GM23248 (cell line): Measurements from ENCODE around the gene SMIM28. TPM values are rescaled to one million over a fixed set of nuclear protein-coding genes. Genes with fewer than 3 reads are reported as not detected.
A peak's percentile ranks its signal among the peaks of the same experiment; 100 is the strongest.
"Not testable (repeated sequence)": the region's sequence is repeated elsewhere in the genome, so short reads cannot be mapped to it uniquely, and the experiment has no call there.

Experiments
- DNase-seq: peaks from one replicate; pipeline ENCODE4 v3.0.0-alpha.2; 2015
- H2AFZ ChIP-seq: fragments of 200-600 bp; sonication (generic); 2 replicates; pipeline ENCODE4 v1.6.1; 2016; ENCODE audit warnings: antibody characterized with exemption
- H3F3A ChIP-seq: fragments of 200-600 bp; sonication (generic); 2 replicates; pipeline ENCODE4 v1.6.1; 2016; ENCODE audit warnings: mild to moderate bottlenecking, antibody characterized with exemption, mixed run types; ENCODE audit not compliant: insufficient read depth
- H3K27ac ChIP-seq: fragments of 200-600 bp; sonication (generic); 2 replicates; pipeline ENCODE4 v1.5.1; 2016; ENCODE audit warnings: mild to moderate bottlenecking
- H3K27me3 ChIP-seq: fragments of 200-600 bp; sonication (generic); replicated peaks from 2 replicates; pipeline ENCODE4 v1.6.1; 2016; ENCODE audit warnings: mild to moderate bottlenecking; ENCODE audit not compliant: insufficient read depth
- H3K36me3 ChIP-seq: fragments of 200-600 bp; sonication (generic); 2 replicates; pipeline ENCODE4 v1.6.1; 2016; ENCODE audit warnings: low read depth, mild to moderate bottlenecking
- H3K4me1 ChIP-seq: fragments of 200-600 bp; sonication (generic); 2 replicates; pipeline ENCODE4 v1.6.1; 2016; ENCODE audit warnings: mild to moderate bottlenecking; ENCODE audit not compliant: insufficient read depth
- H3K4me2 ChIP-seq: fragments of 200-600 bp; sonication (generic); one replicate; pipeline ENCODE4 v1.6.1; 2016; ENCODE audit warnings: mild to moderate bottlenecking; ENCODE audit not compliant: unreplicated experiment
- H3K4me3 ChIP-seq: fragments of 200-600 bp; sonication (generic); 2 replicates; pipeline ENCODE4 v1.5.1; 2016; ENCODE audit warnings: mild to moderate bottlenecking
- H3K79me2 ChIP-seq: fragments of 200-600 bp; sonication (generic); 2 replicates; pipeline ENCODE4 v1.6.1; 2016; ENCODE audit warnings: mild to moderate bottlenecking; ENCODE audit not compliant: insufficient read depth
- H3K9ac ChIP-seq: fragments of 200-600 bp; sonication (generic); 2 replicates; pipeline ENCODE4 v1.6.1; 2016; ENCODE audit warnings: mild to moderate bottlenecking
- H3K9me2 ChIP-seq: fragments of 200-600 bp; sonication (generic); 2 replicates; pipeline ENCODE4 v1.6.1; 2016; ENCODE audit warnings: mixed run types, mild to moderate bottlenecking, moderate library complexity; ENCODE audit not compliant: insufficient read depth
- H3K9me3 ChIP-seq: fragments of 200-600 bp; sonication (generic); one replicate; pipeline ENCODE4 v1.6.1; 2017; ENCODE audit warnings: low read depth
- H4K20me1 ChIP-seq: fragments of 200-600 bp; sonication (generic); 2 replicates; pipeline ENCODE4 v1.6.0; 2016; ENCODE audit not compliant: insufficient read depth
- EZH2 ChIP-seq: fragments of 200-600 bp; sonication (generic); IDR thresholded peaks from 2 replicates; pipeline ENCODE4 v1.6.1; 2018; ENCODE audit warnings: antibody characterized with exemption, mild to moderate bottlenecking; ENCODE audit not compliant: insufficient read depth, poor library complexity, severe bottlenecking
- EZH2phosphoT487 ChIP-seq: fragments of 200-600 bp; sonication (generic); IDR thresholded peaks from 2 replicates; pipeline ENCODE4 v1.6.1; 2018; ENCODE audit warnings: antibody characterized with exemption, moderate library complexity, mild to moderate bottlenecking, low read depth; ENCODE audit not compliant: insufficient read depth
- WGBS, 2 experiments: methylation state at CpG; one replicate each; pipeline ENCODE4 v1.1.6; 2015 to 2017; ENCODE audit warnings: low lambda C conversion rate in 2 of 2, low coverage in 1 of 2; ENCODE audit errors: missing lambda C conversion rate in 2 of 2; 5-methylcytosine and 5-hydroxymethylcytosine counted together
- in situ Hi-C: fragments of 300-500 bp; cut with MboI; formaldehyde crosslinking; loops from 2 replicates; pipeline ENCODE4 v1.15.0; 2020
- polyA plus RNA-seq: library from polyadenylated mRNA; unstranded; fragments of >200 nt; fragmentation: Nextera tagmentation; extraction: Ambion mirVana; gene quantifications from 2 replicates; pipeline ENCODE4 v1.2.1, GENCODE V29; 2016
- total RNA-seq: library from RNA; depleted of rRNA; stranded (reverse); fragments of >200 nt; shearing (Covaris generic); gene quantifications from 2 replicates; pipeline ENCODE4 v1.2.3, GENCODE V29; 2014

SMIM28 gene
- total and polyA plus RNA-seq, 2 experiments from 2014 or later: not detected

- Histone ChIP-seq H3K27me3 (no peaks in the 10 kb centered on the region), H3K27ac (no peak overlapping the region), H3K79me2 (no peaks in the 10 kb centered on the region), H2AFZ (no peak overlapping the region), H3K9ac (no peak overlapping the region), H3K36me3 (no peaks in the 10 kb centered on the region), H3K9me2 (no peaks in the 10 kb centered on the region), H3K9me3 (no peaks in the 10 kb centered on the region), H3K4me2 (no peak overlapping the region), H3F3A (peaks cover 6% of the 10 kb centered on the region; the same call in 1 of the 2 replicates), H3K4me1 (peaks cover 10% of the 10 kb centered on the region; the same call in 1 of the 2 replicates), H3K4me3 (no peak overlapping the region), H4K20me1 (no peaks in the 10 kb centered on the region)
- no peak for DNase-seq
- TF ChIP-seq EZH2phosphoT487 (no peak), EZH2 (no peak)
- in situ Hi-C loops: no loop called here
- WGBS, 2 experiments: 24 to 29% methylated on average over 2 of the region's 2 CpGs
These were observed 29.8 kb upstream of the SMIM28 start for GRCh38 chr6:138347864-138348263.

- Histone ChIP-seq H3F3A (peaks cover 6% of the 10 kb centered on the region; the same call in 1 of the 2 replicates), H3K9ac (no peak overlapping the region), H3K4me1 (peaks cover 10% of the 10 kb centered on the region; the same call in 1 of the 2 replicates), H3K4me2 (no peak overlapping the region), H3K4me3 (no peak overlapping the region), H4K20me1 (no peaks in the 10 kb centered on the region), H3K79me2 (no peaks in the 10 kb centered on the region), H3K27ac (no peak overlapping the region), H3K27me3 (no peaks in the 10 kb centered on the region), H2AFZ (no peak overlapping the region), H3K9me3 (no peaks in the 10 kb centered on the region), H3K9me2 (no peaks in the 10 kb centered on the region), H3K36me3 (no peaks in the 10 kb centered on the region)
- WGBS, 2 experiments: 31 to 38% methylated on average over 3 of the region's 3 CpGs
- peak; percentile 24 for DNase-seq
- in situ Hi-C loops: no loop called here
- no peak for TF ChIP-seq EZH2phosphoT487
- TF ChIP-seq EZH2: no peak
These were observed 27.8 kb upstream of the SMIM28 start for GRCh38 chr6:138349891-138350290.

DNA sequence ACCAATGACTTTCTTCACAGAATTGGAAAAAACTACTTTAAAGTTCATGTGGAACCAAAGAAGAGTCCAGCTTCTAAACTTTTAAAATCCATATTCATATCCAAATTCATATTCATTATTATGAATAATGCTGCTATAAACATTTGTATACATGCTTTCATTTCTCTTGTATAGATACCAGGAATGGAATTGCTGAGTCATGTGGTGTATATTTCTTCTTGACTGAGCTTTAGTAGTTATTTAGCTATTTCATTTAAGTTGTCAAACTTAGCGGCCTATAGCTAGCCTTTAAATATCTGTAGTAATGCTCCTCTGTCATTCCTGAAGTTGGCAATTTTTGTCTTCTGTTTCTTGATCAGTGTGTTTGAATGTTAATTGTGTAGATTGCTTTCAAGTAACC is 19.8 kb upstream of the SMIM28 start:
- Histone ChIP-seq H3K9me2 (no peaks in the 10 kb centered on the region), H3K4me2 (no peak overlapping the region), H3F3A (no peaks in the 10 kb centered on the region), H3K9ac (no peak overlapping the region), H2AFZ (no peak overlapping the region), H3K4me3 (no peak overlapping the region), H3K27me3 (no peaks in the 10 kb centered on the region), H3K36me3 (no peaks in the 10 kb centered on the region), H3K9me3 (no peaks in the 10 kb centered on the region), H3K27ac (no peak overlapping the region), H4K20me1 (no peaks in the 10 kb centered on the region), H3K79me2 (no peaks in the 10 kb centered on the region), H3K4me1 (no peaks in the 10 kb centered on the region)
- 81 to 89% methylated on average over 1 of the region's 1 CpG for WGBS, 2 experiments
- in situ Hi-C loops: no loop called here
- no peak for DNase-seq
- TF ChIP-seq EZH2phosphoT487 (no peak), EZH2 (no peak)

GRCh38 chr6:138368684-138369083 is 9.0 kb upstream of the SMIM28 start:
- DNase-seq, H3K9me2 ChIP-seq, H3K4me1 ChIP-seq, in situ Hi-C loops, H3F3A ChIP-seq, H3K9ac ChIP-seq, H3K27ac ChIP-seq, H3K9me3 ChIP-seq, H4K20me1 ChIP-seq, H3K4me3 ChIP-seq, H3K4me2 ChIP-seq, H3K36me3 ChIP-seq, H3K27me3 ChIP-seq, H3K79me2 ChIP-seq, H2AFZ ChIP-seq: not testable (repeated sequence)
- WGBS, 2 experiments: 67 to 74% methylated on average over 8 of the region's 8 CpGs
